ENCODE measurements around the gene PPP2R3B.

Gene PPP2R3B

DNA sequence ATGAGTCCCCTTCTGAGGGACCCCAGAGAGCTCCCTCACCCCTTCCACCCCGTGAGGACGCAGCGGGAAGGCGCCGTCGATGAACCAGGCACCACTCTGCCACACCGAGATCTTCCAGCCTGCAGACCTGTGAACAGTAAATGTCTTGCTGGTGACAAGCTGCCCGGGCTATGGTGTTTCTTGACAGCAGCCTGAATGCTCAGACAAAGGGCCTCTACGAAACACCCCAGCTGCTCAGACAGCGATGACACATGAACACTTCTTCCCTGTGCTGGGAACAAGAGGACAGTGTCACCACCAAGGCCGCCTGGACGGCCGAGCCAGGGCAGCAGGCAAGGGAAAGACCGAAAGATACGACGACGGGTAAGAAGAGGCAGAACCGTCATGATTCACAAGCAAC, 37.5 kb downstream of the PPP2R3B start:
- Histone ChIP-seq H3K9me3 (ENCODE audit: low read length) (no peaks in the 10 kb centered on the region), H3K36me3 (ENCODE audit: insufficient read depth, low read length) (no peaks in the 10 kb centered on the region), H3K27me3 (ENCODE audit: control insufficient read depth in 1 of 2, insufficient read depth in 2 of 2, low read length in 2 of 2) (no peaks in the 10 kb centered on the region), H3K27ac (ENCODE audit: low read depth, low read length) (no peak overlapping the region), H3K4me1 (ENCODE audit: insufficient read depth, low read length) (no peaks in the 10 kb centered on the region), H3K4me3 (ENCODE audit: low read depth in 1 of 2, low read length in 2 of 2) (no peak overlapping the region), H3K9ac (ENCODE audit: low read length) (no peak overlapping the region)

DNA sequence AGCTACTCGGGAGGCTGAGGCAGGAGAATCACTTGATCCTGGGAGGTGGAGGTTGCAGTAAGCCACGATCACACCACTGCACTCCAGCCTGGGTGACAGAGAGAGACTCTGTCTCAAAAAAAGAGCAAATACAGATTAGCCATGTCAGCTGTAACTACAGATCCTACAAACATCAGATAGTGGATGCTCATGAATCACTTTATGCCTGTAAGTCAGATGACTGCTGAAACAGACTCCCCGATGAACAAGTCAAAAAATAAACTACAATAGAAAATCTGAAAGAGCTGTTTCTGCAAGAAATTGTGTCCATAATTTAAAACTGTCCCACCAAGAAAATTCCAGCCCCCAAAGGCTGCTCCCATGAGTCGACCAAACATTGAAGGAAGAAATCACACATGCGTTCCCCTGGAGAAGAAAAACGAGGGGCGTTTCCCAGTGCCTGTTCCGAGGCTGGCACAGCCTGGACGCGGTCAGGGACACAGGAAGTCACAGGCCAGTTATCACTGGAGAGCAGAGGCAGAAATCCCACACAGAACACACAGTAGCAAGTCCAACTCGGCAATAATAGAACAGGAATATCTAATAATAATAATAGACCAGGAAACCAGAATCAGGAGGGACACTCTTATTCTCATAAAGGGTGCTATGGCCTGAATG, 38.1 kb downstream of the PPP2R3B start:
- no peak overlapping the region for H3K27ac ChIP-seq (ENCODE audit: low read depth, low read length)

DNA sequence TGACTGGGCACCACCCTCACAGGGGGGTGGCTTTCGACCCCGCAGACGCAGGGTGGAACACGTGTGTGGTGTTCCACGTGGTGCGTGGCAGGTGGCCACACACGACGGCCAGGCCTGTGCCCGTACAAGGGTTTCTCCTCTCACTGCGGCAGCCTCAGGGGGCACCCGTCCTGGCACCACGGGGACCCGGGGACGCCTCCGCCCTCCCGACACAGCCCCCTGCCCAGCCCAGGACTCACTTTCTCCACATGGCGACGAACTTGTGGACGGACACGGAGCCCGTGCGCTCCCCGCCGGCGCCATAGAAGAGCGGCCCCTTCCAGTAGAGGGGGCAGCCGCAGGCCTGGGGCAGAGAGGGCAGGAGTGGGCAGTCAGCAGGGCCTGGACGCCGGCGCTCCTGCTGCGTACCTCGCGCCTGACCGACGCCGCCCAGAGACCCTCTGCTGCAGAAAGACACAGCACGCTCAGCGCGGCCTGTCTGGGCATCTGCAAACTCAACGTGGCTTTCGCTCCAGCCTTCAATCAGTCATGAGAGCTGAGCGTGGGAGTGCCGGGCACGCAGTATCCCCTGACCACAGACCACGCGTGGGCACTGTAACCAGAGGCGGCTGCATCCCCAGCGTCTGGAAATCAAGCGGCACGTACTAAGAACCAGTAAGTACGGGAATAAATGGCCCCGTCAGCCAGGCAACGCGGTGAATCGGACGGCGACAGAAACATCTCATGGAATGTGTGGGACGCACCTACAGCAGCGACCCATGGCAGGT, 39.2 kb downstream of the PPP2R3B start:
- Histone ChIP-seq H3K9ac (ENCODE audit: low read length) (no peak overlapping the region), H3K27me3 (ENCODE audit: control insufficient read depth in 1 of 2, insufficient read depth in 2 of 2, low read length in 2 of 2) (no peaks in the 10 kb centered on the region), H3K9me3 (ENCODE audit: low read length) (no peaks in the 10 kb centered on the region), H3K36me3 (ENCODE audit: insufficient read depth, low read length) (no peaks in the 10 kb centered on the region), H3K27ac (ENCODE audit: low read depth, low read length) (no peak overlapping the region), H3K4me1 (ENCODE audit: insufficient read depth, low read length) (no peaks in the 10 kb centered on the region), H3K4me3 (ENCODE audit: low read depth in 1 of 2, low read length in 2 of 2) (no peak overlapping the region)

More for the DNA sequence above, 38.1 kb downstream of the PPP2R3B start:
- Histone ChIP-seq H3K36me3 (ENCODE audit: insufficient read depth, low read length) (no peaks in the 10 kb centered on the region), H3K9ac (ENCODE audit: low read length) (no peak overlapping the region), H3K4me1 (ENCODE audit: insufficient read depth, low read length) (no peaks in the 10 kb centered on the region), H3K9me3 (ENCODE audit: low read length) (no peaks in the 10 kb centered on the region), H3K4me3 (ENCODE audit: low read depth in 1 of 2, low read length in 2 of 2) (no peak overlapping the region), H3K27me3 (ENCODE audit: control insufficient read depth in 1 of 2, insufficient read depth in 2 of 2, low read length in 2 of 2) (no peaks in the 10 kb centered on the region)

DNA sequence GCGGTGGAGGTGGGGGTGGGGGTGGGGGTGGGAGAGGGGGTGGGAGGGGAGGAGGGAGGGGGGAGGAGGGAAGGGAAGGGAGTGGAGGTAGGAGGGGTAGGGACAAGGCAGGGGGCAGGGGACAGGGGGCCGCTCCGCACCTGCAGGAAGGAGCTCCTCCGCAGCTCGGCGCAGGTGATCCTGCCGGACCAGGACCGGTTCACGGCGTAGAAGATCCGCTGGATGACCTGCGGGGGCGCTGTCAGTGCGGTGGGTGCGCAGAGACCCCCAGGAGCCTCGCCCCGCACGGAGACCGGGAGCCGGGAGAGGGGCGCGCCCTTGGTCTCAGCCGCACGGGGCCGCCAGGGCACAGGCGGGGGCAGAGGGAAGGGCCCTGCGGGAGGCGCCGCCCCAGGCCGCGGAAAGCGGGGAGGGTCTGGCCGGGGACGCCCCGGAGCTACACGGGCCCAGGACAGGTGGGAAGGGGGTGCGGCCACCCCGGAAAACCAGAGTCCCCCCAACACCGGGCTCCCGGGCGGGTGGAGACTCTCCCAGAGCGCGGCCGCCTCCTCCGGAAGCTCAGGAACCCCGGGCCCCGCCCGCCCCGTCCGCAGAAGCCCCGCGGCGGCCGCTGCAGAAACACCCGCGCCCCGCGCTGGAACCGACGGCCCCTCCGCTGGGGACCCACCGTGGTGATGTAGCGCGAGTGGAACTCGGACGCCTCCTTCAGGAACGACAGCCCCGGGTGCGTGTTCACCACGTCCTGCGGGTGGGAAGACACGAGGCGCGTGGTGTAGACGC, 40.5 kb downstream of the PPP2R3B start:
- Histone ChIP-seq H3K9me3 (ENCODE audit: low read length) (no peaks in the 10 kb centered on the region), H3K36me3 (ENCODE audit: insufficient read depth, low read length) (no peaks in the 10 kb centered on the region), H3K4me1 (ENCODE audit: insufficient read depth, low read length) (no peaks in the 10 kb centered on the region), H3K27me3 (ENCODE audit: control insufficient read depth in 1 of 2, insufficient read depth in 2 of 2, low read length in 2 of 2) (no peaks in the 10 kb centered on the region), H3K9ac (ENCODE audit: low read length) (no peak overlapping the region), H3K4me3 (ENCODE audit: low read depth in 1 of 2, low read length in 2 of 2) (no peak overlapping the region), H3K27ac (ENCODE audit: low read depth, low read length) (no peak overlapping the region)

DNA sequence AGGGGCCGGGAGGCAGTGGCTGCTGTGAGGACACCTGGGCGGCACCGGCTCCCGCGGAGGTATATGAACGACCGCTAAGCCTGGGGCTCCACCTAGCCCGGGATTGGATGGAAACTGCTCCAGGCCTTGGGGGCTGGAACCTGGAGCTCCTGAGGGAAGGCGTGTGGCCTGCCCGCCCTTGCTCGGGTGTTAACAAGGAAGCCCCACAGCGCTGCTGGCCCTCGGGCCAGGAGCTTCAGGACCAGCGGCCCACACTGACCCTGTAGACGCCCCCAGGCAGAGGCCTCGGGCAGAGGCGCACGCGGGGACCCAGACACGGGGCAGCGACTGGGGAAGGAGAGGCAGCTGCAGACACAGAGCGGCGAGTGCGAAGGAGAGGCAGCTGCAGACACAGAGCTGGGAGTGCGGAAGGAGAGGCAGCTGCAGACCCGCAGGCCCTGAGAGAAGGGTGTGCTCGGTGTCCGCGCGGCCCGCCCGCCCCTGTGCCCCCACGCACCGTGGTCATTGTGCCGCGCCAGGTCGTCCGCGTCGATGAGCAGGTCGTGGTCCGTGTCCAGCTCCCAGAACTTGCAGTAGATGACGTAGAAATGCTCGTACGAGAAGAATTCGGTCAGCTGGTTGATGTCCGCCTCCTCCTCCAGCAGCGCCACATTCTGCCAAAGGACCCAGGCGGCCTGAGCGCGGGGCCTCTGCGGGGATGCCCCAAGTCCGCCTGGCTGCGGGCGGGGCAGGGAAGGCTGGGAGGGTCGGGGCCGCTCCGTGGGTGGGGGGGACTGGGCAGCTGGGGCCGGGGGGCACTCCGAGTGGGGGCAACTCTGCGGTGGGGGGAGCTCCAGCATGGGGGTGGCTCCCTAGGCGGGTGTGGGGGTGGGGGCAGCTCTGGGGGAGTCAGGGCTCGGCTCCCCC, 41.4 kb downstream of the PPP2R3B start:
- Histone ChIP-seq H3K36me3 (ENCODE audit: insufficient read depth, low read length) (no peaks in the 10 kb centered on the region), H3K4me3 (ENCODE audit: low read depth in 1 of 2, low read length in 2 of 2) (no peak overlapping the region), H3K9ac (ENCODE audit: low read length) (no peak overlapping the region), H3K4me1 (ENCODE audit: insufficient read depth, low read length) (no peaks in the 10 kb centered on the region), H3K9me3 (ENCODE audit: low read length) (no peaks in the 10 kb centered on the region), H3K27me3 (ENCODE audit: control insufficient read depth in 1 of 2, insufficient read depth in 2 of 2, low read length in 2 of 2) (no peaks in the 10 kb centered on the region), H3K27ac (ENCODE audit: low read depth, low read length) (no peak overlapping the region)

DNA sequence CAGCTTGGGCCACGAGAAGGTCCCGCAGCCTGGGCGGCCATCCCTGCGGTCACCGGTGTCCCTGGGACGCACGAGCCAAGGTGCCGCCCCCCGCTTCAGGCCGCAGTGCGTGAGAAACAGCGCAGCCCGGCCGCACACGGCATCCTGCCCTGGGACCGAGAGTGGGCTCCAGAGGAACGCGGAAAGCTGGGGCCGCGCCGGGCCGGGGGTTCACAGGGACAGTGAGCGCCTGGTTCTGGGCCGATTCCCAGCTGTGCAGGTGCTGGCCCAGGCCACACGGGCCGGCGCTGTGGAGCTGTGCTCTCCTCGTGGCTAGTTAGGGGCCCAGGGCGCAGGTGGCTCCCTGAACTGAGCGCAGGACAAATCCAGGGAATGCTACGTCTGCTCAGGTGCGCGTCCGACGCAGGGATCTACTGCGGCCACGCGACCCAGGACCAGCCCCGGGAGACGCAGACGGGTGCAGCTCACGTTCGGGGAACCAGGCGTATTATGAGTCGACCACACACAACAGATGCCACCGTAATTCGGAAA, 42.3 kb downstream of the PPP2R3B start:
- Histone ChIP-seq H3K36me3 (ENCODE audit: insufficient read depth, low read length) (no peaks in the 10 kb centered on the region), H3K27ac (ENCODE audit: low read depth, low read length) (no peak overlapping the region), H3K27me3 (ENCODE audit: control insufficient read depth in 1 of 2, insufficient read depth in 2 of 2, low read length in 2 of 2) (no peaks in the 10 kb centered on the region), H3K4me1 (ENCODE audit: insufficient read depth, low read length) (no peaks in the 10 kb centered on the region), H3K4me3 (ENCODE audit: low read depth in 1 of 2, low read length in 2 of 2) (no peak overlapping the region), H3K9me3 (ENCODE audit: low read length) (no peaks in the 10 kb centered on the region), H3K9ac (ENCODE audit: low read length) (no peak overlapping the region)

DNA sequence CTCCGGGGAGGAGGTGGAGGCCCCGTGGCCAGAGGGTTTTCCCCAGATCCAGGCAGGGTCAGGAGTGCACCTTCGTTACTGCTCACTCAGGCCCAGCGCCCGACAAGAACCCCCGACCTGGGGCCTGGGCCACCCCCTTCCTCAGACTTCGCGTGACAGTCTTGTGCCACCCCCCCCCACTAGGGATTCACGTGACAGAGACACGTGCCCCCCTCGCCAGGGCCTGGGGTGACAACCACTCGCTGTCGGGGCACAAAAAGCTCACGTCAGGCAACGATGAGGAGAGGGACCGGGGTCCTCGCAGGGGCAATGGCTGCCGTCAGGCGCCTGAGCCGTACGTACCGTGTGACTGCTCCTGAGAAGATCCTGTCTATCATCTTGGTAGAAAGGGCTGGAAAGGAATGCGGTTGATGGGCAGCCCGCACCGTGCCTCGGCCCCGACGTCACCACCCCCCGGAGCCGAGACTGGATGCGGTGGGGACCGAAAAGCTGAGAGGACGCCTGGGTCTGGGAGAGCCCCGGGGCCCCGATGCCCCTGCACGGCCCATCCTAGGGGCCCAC, 45.1 kb downstream of the PPP2R3B start:
- Histone ChIP-seq H3K4me1 (ENCODE audit: insufficient read depth, low read length) (no peaks in the 10 kb centered on the region), H3K4me3 (ENCODE audit: low read depth in 1 of 2, low read length in 2 of 2) (no peak overlapping the region), H3K27me3 (ENCODE audit: control insufficient read depth in 1 of 2, insufficient read depth in 2 of 2, low read length in 2 of 2) (no peaks in the 10 kb centered on the region), H3K27ac (ENCODE audit: low read depth, low read length) (no peak overlapping the region), H3K9me3 (ENCODE audit: low read length) (no peaks in the 10 kb centered on the region), H3K36me3 (ENCODE audit: insufficient read depth, low read length) (no peaks in the 10 kb centered on the region), H3K9ac (ENCODE audit: low read length) (no peak overlapping the region)

DNA sequence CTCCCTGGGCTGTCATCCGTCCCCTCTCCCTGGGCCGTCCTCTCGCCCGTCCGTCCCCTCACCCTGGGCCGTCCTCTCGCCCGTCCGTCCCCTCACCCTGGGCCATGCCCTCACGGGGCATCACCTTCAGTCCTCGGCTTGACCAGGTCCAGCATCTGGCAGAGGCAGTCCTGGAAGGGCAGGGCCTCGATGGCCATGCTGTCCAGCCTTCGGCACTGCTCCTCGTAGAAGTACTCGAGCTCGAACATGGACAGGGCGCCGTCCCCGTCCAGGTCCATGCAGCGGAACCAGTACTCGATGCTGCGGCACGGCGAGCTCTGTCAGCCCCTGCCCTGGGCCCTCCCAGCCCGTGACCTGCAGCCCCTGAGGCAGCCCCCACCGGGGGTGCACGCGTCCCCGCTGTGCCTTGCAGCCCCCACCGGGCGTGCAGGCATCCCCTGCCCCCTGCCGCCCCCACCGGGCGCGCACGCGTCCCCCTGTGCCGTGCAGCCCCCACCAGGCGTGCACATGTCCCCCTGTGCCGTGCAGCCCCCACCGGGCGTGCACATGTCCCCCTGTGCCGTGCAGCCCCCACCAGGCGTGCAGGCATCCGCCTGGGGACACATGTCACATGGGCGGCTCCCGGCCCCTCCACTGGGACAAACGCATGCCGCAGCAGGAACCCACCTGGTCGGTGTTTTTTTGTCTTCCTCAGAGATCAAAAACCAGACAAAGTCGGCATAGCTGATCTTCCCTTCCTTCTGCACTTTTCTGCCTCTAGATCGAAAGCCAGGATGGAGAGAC, 45.9 kb downstream of the PPP2R3B start:
- Histone ChIP-seq H3K27ac (ENCODE audit: low read depth, low read length) (no peak overlapping the region), H3K9me3 (ENCODE audit: low read length) (no peaks in the 10 kb centered on the region), H3K36me3 (ENCODE audit: insufficient read depth, low read length) (no peaks in the 10 kb centered on the region)

DNA sequence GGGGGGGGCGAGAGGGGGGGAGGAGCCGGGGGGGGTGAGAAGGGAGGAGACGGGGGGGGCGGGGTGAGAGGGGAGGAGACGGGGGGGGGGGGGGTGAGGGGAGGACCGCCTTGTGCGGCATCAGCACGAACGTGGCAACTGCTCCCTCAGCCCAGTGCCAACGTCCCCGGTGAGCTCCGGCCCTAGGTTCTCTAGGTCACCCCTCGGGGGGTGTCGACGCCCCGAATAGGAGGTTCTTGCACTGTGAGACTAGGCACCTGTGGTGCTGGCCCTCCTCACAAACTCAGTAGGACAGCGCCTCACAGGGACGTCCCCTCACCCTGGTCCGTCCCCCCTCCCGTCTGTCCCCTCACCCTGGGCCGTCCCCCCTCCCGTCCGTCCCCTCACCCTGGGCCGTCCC, 46.6 kb downstream of the PPP2R3B start:
- no peaks in the 10 kb centered on the region for H3K36me3 ChIP-seq (ENCODE audit: insufficient read depth, low read length)
- H3K27ac ChIP-seq (ENCODE audit: low read depth, low read length) = no peak overlapping the region
- no peaks in the 10 kb centered on the region for H3K4me1 ChIP-seq (ENCODE audit: insufficient read depth, low read length)
- H3K9ac ChIP-seq (ENCODE audit: low read length) = no peak overlapping the region
- no peaks in the 10 kb centered on the region for H3K27me3 ChIP-seq (ENCODE audit: control insufficient read depth in 1 of 2, insufficient read depth in 2 of 2, low read length in 2 of 2)
- no peaks in the 10 kb centered on the region for H3K9me3 ChIP-seq (ENCODE audit: low read length)
- no peak overlapping the region for H3K4me3 ChIP-seq (ENCODE audit: low read depth in 1 of 2, low read length in 2 of 2)

More for the DNA sequence above, 45.9 kb downstream of the PPP2R3B start:
- no peak overlapping the region for H3K4me3 ChIP-seq (ENCODE audit: low read depth in 1 of 2, low read length in 2 of 2)
- no peaks in the 10 kb centered on the region for H3K27me3 ChIP-seq (ENCODE audit: control insufficient read depth in 1 of 2, insufficient read depth in 2 of 2, low read length in 2 of 2)
- no peaks in the 10 kb centered on the region for H3K4me1 ChIP-seq (ENCODE audit: insufficient read depth, low read length)
- H3K9ac ChIP-seq (ENCODE audit: low read length) = no peak overlapping the region

DNA sequence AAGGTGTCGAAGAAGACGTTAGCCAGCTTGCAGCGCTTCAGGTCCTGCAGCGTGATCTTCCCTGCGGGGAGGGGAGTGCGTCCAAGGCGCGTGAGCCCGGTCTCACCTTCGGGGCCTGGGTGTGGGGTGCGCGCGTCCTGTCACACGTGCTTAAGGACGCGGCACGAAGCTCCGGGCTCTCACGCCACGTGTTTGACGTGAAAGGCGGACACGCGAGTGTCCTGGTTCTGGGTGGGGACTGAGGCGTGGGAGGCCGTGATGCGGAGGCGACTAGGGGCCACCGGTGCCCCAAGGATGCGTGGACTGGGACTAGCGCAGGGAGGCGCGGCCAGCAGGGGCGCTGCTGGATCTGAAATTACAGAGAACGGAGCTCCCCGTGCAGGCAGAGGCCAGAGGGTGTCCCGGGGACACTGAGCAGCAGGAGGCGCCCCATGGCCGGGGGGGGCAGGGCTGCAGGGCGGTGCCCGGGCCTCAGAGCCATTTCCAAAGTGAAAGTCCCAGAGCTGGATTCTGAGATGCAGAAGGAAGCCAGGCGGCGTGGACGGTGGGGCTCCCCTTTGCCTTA, 47.8 kb downstream of the PPP2R3B start:
- no peaks in the 10 kb centered on the region for H3K4me1 ChIP-seq (ENCODE audit: insufficient read depth, low read length)
- H3K27ac ChIP-seq (ENCODE audit: low read depth, low read length) = no peak overlapping the region
- H3K36me3 ChIP-seq (ENCODE audit: insufficient read depth, low read length) = no peaks in the 10 kb centered on the region
- no peak overlapping the region for H3K4me3 ChIP-seq (ENCODE audit: low read depth in 1 of 2, low read length in 2 of 2)
- no peaks in the 10 kb centered on the region for H3K9me3 ChIP-seq (ENCODE audit: low read length)
- no peak overlapping the region for H3K9ac ChIP-seq (ENCODE audit: low read length)
- H3K27me3 ChIP-seq (ENCODE audit: control insufficient read depth in 1 of 2, insufficient read depth in 2 of 2, low read length in 2 of 2) = no peaks in the 10 kb centered on the region
